Inflammatory macrophage (primary cell): ENCODE results near the gene NDST1.

ENCODE experiments used
- DNase-seq, 2 donors: peaks; one replicate each; pipeline ENCODE4 v3.0.0-alpha.2; 2020 to 2022

The NDST1 gene

DNA sequence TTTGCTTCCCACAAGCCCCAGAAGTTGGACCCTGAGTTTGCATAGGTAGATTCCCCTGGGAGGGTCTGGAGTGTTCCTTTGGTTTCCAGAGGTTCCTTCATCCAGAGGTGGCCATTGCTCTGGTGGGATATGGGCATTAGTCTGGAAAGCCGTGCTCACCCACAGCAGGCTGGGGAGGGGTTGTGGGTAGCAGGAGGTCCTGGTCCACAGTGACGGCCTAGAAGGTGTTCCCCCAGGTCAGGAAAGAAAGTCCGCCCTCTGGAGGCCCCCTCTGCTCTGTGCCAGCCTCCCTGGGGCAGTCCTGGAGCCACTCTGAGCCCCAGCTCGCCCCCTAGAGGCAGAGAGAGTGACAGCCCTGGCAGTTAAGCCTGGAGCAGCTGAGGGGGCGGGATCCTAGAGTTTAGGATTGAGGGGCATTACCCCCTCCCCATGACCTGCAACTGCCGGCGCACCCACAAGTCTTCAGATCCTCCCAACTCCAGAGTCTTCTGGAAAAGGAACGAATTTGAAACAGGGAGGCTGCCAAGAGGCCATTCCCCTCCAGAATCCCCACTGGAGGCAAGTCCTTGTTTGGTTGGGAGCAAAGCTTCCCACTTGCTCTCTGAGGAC is 36.8 kb downstream of the NDST1 start:
- DNase-seq = peak; percentile 63 to 71

GRCh38 chr5:150545246-150545645 is 37.3 kb downstream of the NDST1 start:
- DNase-seq = no peak

- no peak for DNase-seq
Measured at GRCh38 chr5:150548123-150548522, 40.2 kb downstream of the NDST1 start.

- DNase-seq = no peak
Measured at GRCh38 chr5:150549735-150550134, 41.8 kb downstream of the NDST1 start.

DNA sequence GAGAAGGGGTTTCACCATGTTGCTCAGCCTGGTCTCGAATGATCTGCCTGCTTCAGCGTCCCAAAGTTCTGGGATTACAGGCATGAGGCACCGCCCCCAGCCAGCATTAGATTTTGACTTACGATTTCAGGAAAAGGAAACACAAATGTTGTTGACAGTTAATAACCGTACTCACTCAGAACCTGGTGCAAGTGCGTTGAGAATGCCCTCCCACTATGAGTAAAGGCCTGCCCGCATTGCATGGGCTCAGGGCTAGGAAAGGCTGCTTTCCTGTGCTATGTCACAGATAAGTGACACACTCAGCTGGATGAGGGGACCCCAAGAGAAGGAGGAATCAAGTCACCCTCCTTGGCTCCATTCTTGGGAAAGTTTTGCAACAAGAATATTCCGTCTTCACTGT is 42.4 kb downstream of the NDST1 start:
- no peak for DNase-seq

DNA sequence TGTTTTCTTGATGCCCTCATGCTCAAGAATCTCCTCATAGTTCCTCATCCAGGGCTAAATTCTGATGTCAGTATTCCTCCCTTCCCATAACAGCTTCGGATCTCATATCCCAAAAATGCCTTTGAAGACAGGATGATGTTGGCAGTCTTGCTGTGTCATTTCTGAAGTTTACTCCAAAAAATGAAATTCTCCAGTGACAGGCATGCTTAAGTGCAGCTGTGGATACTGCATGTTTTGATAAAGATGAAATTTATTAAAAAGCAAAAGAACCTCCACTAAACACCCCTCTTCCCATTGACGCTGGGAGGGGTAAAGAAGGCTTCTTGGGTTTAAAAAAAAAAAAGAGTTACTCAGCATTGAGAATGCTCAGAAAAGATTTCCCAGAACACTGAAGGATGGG is 43.1 kb downstream of the NDST1 start:
- DNase-seq = no peak

GRCh38 chr5:150553402-150553801 is 45.5 kb downstream of the NDST1 start:
- no peak for DNase-seq

- DNase-seq = no peak
Measured at GRCh38 chr5:150553911-150554310, 46.0 kb downstream of the NDST1 start.

- DNase-seq = no peak
Measured at GRCh38 chr5:150554857-150555256, 46.9 kb downstream of the NDST1 start.

DNA sequence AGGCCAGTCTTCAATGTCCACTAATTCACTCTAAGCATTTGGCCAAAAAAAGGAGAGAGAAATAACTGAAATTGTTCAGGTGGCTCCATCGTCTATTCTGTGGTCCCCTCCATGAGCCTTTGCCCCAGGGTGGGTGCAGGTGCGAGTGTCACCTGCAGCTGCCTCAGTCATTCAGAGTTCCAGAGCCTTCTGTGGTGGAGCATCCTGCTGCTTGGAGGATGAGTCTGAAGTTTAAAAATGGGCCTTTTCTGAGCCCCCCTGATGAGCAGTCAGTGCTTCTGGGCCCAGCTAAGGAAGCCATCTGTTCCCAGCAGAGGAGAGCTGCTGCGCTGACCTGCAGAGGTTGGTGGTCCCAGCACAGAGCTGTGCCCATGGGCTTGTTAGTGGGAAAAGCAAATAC is 48.2 kb downstream of the NDST1 start:
- DNase-seq = no peak

GRCh38 chr5:150556859-150557508 is 49.1 kb downstream of the NDST1 start:
- DNase-seq = no peak

DNA sequence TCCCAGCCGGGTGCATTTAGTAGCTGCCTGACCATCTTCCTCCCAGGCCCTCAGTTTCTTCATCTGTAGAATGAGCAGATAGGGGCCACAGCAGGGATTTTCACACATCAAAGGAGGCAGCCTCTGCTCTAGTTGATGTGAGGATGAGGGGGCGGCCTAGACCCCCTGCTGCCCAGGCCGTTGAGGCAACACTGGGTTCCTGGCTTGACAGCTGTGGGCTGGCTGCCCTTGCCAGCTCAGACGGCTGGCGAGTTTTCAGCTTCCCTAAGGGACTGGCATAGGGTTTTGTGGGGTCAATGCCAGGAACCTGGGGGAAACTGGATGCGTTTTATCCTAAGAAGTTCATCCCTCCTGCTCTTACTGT is 49.6 kb downstream of the NDST1 start:
- DNase-seq = no peak

DNA sequence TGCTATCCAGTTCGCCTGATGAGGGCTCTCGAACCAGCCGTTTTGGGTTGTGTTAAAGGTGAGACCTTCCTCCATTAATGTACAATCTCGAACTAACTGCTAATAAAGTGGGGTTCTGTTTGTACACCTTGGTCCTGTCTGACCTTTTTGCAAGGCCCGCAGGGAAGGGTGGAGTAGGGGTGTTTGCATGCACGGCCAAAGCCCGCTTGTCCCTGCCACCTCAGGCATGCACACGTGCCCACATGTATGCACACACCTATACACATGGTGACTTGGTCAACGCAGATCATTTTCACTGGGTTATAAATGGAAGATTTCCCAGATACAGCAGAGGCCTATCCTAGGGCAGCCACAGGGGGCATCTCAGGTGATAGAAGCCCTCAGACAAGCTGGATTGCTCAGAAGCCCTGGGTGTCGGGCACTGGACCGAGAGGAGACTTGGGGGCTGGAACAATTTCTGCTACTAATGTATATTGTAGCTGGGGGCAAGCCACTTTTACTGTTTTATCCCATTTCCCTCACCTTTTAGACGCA is 50.2 kb downstream of the NDST1 start:
- DNase-seq = no peak

GRCh38 chr5:150559088-150559487 is 51.2 kb downstream of the NDST1 start:
- no peak for DNase-seq

DNA sequence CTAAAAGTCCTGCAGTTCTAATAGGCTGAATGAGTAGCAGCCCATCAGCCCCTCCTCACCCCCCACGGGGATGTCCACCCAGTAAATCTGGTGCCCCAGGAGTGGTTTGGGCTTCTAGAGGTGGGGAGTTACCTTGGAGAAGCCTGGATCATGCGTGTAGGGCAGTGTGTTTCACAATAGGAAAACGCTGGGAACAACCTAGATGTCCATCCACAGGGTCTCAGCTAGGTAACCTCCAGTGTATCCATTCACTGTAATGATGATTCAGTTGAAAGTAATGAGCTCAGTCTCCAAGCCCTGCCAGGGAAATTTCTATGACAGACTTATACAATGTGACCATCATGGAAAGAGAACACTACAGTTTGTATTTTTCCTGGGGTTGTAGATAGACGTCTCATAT is 51.8 kb downstream of the NDST1 start:
- no peak for DNase-seq

DNA sequence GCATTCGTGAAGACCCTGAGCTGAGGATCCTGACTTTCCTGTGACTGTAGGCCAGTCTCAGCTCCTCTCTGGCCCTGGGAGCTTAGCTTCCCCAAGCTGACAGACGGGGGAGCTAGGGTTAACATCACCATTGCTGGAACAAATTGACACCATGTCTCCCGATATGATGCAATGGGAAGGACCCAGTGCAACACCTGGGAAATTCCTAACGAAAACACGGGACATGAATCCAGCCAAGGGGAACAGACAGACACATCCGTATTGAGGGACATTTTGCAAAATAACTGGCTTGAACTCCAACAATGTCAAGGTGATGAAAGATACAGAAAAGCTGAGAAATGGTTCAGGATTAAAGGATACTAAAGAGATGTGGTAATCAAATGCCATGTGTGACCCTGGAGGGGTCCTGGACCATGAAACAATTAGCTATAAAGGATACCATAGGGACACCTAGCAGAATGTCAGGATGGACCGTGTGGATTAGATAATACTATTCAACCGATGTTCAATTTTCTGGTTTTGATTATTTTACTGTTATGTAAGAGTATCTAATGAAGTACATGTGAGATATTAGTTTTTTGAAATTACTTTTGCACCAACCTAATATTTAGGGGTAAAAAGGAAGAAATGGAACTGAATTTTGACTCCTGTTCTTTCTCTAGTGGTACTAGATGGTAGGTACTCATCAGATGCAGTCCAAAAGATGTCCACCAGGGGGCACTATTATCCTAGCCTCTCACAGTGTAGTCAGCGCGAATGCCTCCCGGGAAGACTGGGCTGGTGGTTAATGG is 52.7 kb downstream of the NDST1 start:
- DNase-seq = peak; percentile 91 to 92

DNA sequence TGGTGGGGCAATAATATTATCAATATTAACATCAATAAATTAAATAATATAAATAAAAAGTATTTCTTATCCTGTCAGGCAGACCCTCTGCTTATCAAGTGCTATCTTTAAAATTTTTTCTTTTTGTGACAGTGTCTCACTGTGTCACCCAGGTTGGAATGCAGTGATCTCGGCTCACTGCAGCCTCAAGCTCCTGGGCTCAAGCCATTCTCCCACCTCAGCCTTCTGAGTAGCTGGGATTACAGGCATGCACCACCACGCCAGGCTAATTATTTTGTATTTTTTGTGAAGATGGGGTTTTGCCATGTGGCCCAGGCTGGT is 53.2 kb downstream of the NDST1 start:
- no peak for DNase-seq

GRCh38 chr5:150561571-150562275 is 53.8 kb downstream of the NDST1 start:
- no peak for DNase-seq

GRCh38 chr5:150562832-150563231 is 54.9 kb downstream of the NDST1 start:
- peak; percentile 60 to 68 for DNase-seq

DNA sequence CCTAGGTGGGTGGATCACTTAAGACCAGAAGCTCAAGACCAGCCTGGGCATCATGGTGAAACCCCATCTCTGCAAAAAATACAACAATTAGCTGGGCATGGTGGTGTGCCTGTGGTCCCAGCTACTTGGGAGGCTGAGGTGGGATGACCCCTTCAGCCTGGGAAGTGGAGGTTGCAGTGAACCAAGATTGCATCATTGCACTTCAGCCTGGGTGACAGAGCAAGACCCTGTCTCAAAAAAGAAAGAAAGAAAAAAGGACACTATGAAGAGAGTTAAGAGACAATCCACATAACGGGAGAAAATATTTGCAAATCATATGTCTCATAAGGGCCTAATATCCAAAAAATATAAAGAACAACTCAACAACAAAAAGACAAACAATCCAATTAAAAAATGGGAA is 57.9 kb downstream of the NDST1 start:
- no peak for DNase-seq

- DNase-seq = peak; percentile 20 to 25
Measured at GRCh38 chr5:150567031-150567717, 59.2 kb downstream of the NDST1 start.

DNA sequence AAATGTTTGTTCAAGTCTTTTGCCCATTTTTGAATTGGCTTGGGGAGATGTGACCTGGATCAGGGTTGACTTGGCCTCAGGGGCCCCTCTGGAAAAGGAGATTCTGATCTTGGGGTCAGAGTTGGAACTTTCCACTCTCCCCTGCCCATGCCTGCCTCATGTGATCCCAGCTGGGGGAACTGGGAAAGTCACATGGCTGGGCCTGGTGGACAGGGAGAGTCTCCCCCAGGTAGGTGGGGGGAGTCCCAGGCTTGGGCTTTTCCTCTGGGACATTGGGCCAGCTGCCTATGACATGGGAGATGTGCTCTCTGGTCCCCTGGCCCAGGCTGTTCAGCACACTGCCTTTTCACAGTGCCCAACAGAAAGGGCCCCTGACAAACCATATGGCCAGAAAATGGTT is 60.7 kb downstream of the NDST1 start:
- no peak for DNase-seq

DNA sequence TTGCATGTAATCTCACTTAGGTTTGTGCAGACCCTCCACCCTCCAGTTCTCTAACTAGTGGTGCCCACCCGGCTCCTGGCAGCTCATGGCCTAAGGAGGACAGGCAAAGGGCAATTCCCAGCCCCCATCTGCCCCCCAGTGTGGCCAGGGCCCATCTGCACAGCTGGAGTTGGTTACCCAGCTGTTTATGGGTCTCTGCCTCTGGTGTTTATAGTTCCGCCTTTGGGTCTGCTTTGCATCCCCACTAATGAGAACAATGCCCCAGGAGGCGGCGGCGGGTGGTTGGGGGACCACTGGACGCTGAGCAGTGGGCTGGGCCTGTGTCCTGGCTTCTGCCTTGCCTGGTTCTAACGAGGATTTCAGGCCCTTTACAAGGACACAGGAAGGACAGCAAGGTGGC is 62.4 kb downstream of the NDST1 start:
- no peak for DNase-seq
